Gastroesophageal sphincter (tissue), 4 donors: ENCODE results near the gene IDH2. TPM values are rescaled to one million over a fixed set of nuclear protein-coding genes. Genes with fewer than 3 reads are reported as not detected.
A peak's percentile ranks its signal among the peaks of the same experiment; 100 is the strongest.

ENCODE experiments used
- ATAC-seq: fragments of 150-250 bp; one replicate; pipeline ENCODE4 v1.9.1; 2016; ENCODE audit warnings: mild to moderate bottlenecking, moderate library complexity
- H3K27ac ChIP-seq, 4 donors: fragments of 200-600 bp; sonication (generic) in 3 of 4; 1 replicate in 3 of 4; 2 replicates in 1 of 4; pipeline ENCODE4 v1.5.1; 2016 to 2019
- H3K27me3 ChIP-seq: fragments of 200-600 bp; sonication (generic); one replicate; pipeline ENCODE4 v1.5.1; 2019
- H3K36me3 ChIP-seq, 2 donors: fragments of 200-600 bp; sonication (generic); one replicate each; pipeline ENCODE4 v1.5.1; 2019; ENCODE audit warnings: control low read depth in 1 of 2
- H3K4me1 ChIP-seq, 3 donors: fragments of 200-600 bp; sonication (generic); 1 replicate in 2 of 3; 2 replicates in 1 of 3; pipeline ENCODE4 v1.5.1; 2016 to 2019; ENCODE audit warnings: control low read depth in 2 of 3
- H3K4me3 ChIP-seq, 2 donors: fragments of 200-600 bp; sonication (generic); one replicate each; pipeline ENCODE4 v1.5.1; 2019; ENCODE audit warnings: mild to moderate bottlenecking in 1 of 2, moderate library complexity in 1 of 2
- H3K9me3 ChIP-seq, 3 donors: fragments of 200-600 bp; sonication (generic); one replicate each; pipeline ENCODE4 v1.5.1; 2017 to 2019; ENCODE audit warnings: control low read depth in 2 of 3
- EP300 ChIP-seq: sonication (generic); formaldehyde crosslinking; IDR thresholded peaks from one replicate; pipeline ENCODE4 v1.6.1; 2017; ENCODE audit warnings: antibody characterized with exemption, mild to moderate bottlenecking
- POLR2A ChIP-seq, 2 donors: fragments of 450-650 bp; IDR thresholded peaks; one replicate each; pipeline ENCODE4 v1.6.1; 2017; ENCODE audit warnings: antibody characterized with exemption in 2 of 2, mild to moderate bottlenecking in 2 of 2, moderate library complexity in 1 of 2
- POLR2AphosphoS5 ChIP-seq: sonication (generic); formaldehyde crosslinking; IDR thresholded peaks from one replicate; pipeline ENCODE4 v1.6.1; 2017; ENCODE audit warnings: antibody characterized with exemption
- WGBS, 2 donors: methylation state at CpG; one replicate each; pipeline ENCODE4 v1.1.5; 2018; ENCODE audit warnings: low coverage in 1 of 2; 5-methylcytosine and 5-hydroxymethylcytosine counted together
- total RNA-seq, 4 donors: library from RNA; depleted of rRNA; stranded (reverse); fragments of >200 nt; gene quantifications; one replicate each; pipeline ENCODE4 v1.1.0, GENCODE V29; 2016
- TF ChIP-seq, protein P1 (sequence below), 4 experiments: fragments of 200-600 bp in 2 of 4; fragments of 450-650 bp in 2 of 4; sonication (generic) in 1 of 4; IDR thresholded peaks; one replicate each; pipeline ENCODE4 v1.5.1; 2017 to 2019; ENCODE audit warnings: antibody characterized with exemption in 4 of 4, mild to moderate bottlenecking in 2 of 4, moderate library complexity in 2 of 4

The IDH2 gene
- total RNA-seq, 4 donors from 2014 or later: 45.2 to 289 (median 132) TPM

DNA sequence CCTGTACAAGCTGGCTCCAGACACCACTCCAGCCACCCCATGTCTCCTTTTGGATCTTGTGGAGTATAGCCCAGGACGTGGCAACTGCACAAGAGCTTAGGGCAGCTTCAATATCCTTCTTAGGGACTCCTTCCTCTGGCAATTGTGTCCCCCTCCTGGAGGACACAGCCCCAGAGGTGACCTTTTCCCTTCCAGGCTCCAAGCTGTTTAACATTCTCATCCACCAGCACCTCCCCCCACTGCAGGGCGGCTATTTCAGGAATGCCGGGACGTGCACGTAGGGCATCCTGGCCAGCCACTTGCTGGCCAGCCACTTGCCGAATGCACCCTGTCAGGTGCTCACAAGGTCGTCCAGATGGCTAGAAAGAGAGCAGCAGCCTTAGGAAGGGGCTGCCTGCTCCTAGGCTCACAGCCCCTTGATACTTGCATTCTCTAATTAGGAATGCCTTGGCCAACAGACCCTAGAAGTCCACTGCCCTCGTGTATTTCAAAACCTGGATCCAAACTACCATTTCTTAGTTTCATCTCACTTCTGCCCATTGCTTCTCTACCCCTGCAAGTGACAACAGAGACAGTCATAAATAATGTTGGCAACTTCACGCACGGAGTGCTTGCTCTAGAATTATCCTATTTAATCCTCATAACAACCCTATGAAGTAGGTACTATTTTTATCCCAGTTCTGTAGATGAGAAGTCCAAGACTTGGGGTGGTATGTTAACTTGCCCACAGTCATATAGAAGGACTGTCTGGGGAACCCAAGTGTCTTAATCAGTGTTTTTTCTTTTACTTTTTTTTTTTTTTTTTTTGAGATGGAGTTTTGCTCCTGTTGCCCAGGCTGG is 24.5 kb upstream of the IDH2 start:
- TF ChIP-seq POLR2A (IDR thresholded peaks at IDR 0.05) (no peak), POLR2AphosphoS5 (no peak), EP300 (no peak)
- TF ChIP-seq, protein P1, sequence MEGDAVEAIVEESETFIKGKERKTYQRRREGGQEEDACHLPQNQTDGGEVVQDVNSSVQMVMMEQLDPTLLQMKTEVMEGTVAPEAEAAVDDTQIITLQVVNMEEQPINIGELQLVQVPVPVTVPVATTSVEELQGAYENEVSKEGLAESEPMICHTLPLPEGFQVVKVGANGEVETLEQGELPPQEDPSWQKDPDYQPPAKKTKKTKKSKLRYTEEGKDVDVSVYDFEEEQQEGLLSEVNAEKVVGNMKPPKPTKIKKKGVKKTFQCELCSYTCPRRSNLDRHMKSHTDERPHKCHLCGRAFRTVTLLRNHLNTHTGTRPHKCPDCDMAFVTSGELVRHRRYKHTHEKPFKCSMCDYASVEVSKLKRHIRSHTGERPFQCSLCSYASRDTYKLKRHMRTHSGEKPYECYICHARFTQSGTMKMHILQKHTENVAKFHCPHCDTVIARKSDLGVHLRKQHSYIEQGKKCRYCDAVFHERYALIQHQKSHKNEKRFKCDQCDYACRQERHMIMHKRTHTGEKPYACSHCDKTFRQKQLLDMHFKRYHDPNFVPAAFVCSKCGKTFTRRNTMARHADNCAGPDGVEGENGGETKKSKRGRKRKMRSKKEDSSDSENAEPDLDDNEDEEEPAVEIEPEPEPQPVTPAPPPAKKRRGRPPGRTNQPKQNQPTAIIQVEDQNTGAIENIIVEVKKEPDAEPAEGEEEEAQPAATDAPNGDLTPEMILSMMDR (IDR thresholded peaks at IDR 0.05): no peak
- H3K27me3 ChIP-seq: no peaks in the 10 kb centered on the region
- peaks cover 0 to 14% (median 7%) of the 10 kb centered on the region in 3 donors for H3K4me1 ChIP-seq
- H3K4me3 ChIP-seq: no peak overlapping the region
- peak overlapping the region in 3 of 4 donors; percentile 46 to 71 (median 70) for H3K27ac ChIP-seq
- H3K36me3 ChIP-seq: no peaks in the 10 kb centered on the region
- no peaks in the 10 kb centered on the region for H3K9me3 ChIP-seq
- peak; percentile 81 for ATAC-seq
- 16 to 29% methylated on average over 4 to 10 of the region's 10 CpGs for whole genome bisulfite sequencing, 2 donors

DNA sequence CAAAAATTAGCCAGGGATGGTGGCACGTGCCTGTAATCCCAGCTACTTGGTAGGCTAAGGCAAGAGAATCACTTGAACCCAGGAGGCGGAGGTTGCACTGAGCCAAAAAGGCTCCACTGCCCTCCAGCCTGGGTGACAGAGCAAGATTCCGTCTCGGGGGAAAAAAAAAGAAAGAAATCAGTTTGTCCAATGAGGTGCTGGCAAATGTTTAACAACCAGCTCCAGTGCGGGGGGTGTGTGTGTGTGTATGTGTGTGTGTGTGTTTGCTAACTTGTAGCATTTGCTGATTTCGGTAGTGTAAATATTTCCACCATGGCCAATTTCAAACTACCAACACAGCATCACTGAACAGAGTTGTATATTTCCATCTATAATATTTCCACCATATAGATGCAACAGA is 23.8 kb upstream of the IDH2 start:
- ATAC-seq: no peak
- 67 to 68% methylated on average over 5 to 6 of the region's 6 CpGs for WGBS, 2 donors

DNA sequence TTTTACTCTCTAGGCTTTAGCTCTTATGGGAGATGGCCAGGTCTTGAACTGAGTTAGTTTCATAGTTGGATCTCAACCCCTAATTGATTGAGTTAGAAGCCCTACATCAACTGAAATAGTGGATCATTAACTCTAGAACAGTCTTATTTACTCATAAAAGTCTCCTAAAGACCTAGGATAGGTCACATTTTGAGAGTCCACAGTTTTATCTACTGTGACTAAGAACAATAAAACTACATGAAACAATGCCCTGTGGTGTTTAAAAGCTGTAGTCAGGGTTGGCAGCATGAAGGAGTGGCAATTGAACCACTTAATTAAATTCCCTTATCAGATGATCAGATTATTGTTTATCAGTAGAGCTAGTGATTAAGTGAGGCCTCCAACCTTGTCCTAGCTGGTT is 22.2 kb upstream of the IDH2 start:
- Histone ChIP-seq H3K4me1 (peaks cover 0 to 14% (median 7%) of the 10 kb centered on the region in 3 donors), H3K27me3 (no peaks in the 10 kb centered on the region), H3K4me3 (no peak overlapping the region), H3K9me3 (no peaks in the 10 kb centered on the region), H3K27ac (no peak overlapping the region), H3K36me3 (no peaks in the 10 kb centered on the region)
- no peak for ATAC-seq
- TF ChIP-seq POLR2AphosphoS5 (no peak), EP300 (no peak), POLR2A (IDR thresholded peaks at IDR 0.05) (no peak)
- TF ChIP-seq, protein P1 (IDR thresholded peaks at IDR 0.05): no peak

More for the DNA sequence above, 23.8 kb upstream of the IDH2 start:
- Histone ChIP-seq H3K9me3 (no peaks in the 10 kb centered on the region), H3K36me3 (no peaks in the 10 kb centered on the region), H3K4me3 (no peak overlapping the region), H3K27ac (no peak overlapping the region), H3K27me3 (no peaks in the 10 kb centered on the region), H3K4me1 (peaks cover 0 to 14% (median 7%) of the 10 kb centered on the region in 3 donors)
- TF ChIP-seq POLR2AphosphoS5 (no peak), EP300 (no peak), POLR2A (IDR thresholded peaks at IDR 0.05) (no peak)
- TF ChIP-seq, protein P1 (IDR thresholded peaks at IDR 0.05): no peak

DNA sequence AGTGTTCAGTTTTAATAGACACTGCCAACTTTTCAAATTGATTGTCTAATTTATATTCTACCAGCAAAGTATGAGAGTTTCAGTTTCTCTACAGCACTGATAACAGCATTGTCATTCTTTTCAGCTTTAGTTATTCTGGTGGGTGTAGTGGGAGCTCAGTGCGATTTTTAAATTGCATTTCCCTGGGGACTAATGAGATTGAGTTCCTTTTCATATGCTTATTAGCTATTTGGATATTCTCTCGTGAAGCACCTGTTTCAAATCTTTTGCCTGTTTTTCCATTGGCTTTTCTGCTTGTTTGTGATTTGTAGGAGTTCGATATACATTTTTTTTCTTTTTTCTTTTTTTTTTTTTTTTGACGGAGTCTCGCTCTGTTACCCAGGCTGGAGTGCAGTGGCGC is 18.8 kb upstream of the IDH2 start:
- H3K36me3 ChIP-seq: no peaks in the 10 kb centered on the region
- no peaks in the 10 kb centered on the region for H3K9me3 ChIP-seq
- peaks cover 0 to 3% (median 0%) of the 10 kb centered on the region in 3 donors for H3K4me1 ChIP-seq
- no peak for ATAC-seq
- TF ChIP-seq, protein P1 (IDR thresholded peaks at IDR 0.05): no peak
- no peak for TF ChIP-seq EP300
- TF ChIP-seq POLR2A (IDR thresholded peaks at IDR 0.05): no peak
- TF ChIP-seq POLR2AphosphoS5: no peak
- WGBS, 2 donors: 78 to 91% methylated on average over 2 to 5 of the region's 6 CpGs
- H3K4me3 ChIP-seq: no peak overlapping the region
- no peak overlapping the region for H3K27ac ChIP-seq
- no peaks in the 10 kb centered on the region for H3K27me3 ChIP-seq

DNA sequence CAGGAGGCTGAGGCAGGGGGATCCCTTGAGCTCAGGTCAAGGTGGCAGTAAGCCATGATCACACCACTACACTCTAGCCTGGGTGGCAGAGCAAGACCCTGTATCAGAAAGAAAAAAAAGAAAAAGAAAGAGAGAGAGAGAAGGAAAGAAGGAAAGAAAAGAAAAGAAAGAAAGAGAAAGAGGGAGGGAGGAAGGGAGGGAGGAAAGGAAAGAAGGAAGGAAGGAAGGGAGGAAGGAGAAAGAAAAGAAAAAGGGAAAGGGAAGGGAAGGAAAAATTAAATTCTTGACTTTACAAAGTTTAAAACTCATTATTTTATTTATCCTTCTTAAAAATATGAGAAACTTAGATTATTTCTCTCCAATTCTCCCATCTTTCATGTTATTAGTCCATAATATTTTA is 17.1 kb upstream of the IDH2 start:
- TF ChIP-seq, protein P1 (IDR thresholded peaks at IDR 0.05): no peak
- TF ChIP-seq POLR2A (IDR thresholded peaks at IDR 0.05): no peak
- TF ChIP-seq POLR2AphosphoS5: no peak
- TF ChIP-seq EP300: no peak
- Histone ChIP-seq H3K4me3 (no peak overlapping the region), H3K27me3 (no peaks in the 10 kb centered on the region), H3K27ac (no peak overlapping the region), H3K36me3 (no peaks in the 10 kb centered on the region), H3K9me3 (peaks cover 0 to 11% (median 0%) of the 10 kb centered on the region in 3 donors), H3K4me1 (no peaks in the 10 kb centered on the region)
- no peak for ATAC-seq
